H1 (cell line): ENCODE results near the gene CISH. TPM values are rescaled to one million over a fixed set of nuclear protein-coding genes. Genes with fewer than 3 reads are reported as not detected.

ENCODE experiments used
- CTCF ChIP-seq, 3 experiments: IDR thresholded peaks; 1 replicate in 2 of 3; 2 replicates in 1 of 3; pipeline versions ENCODE4 v1.5.1 to v1.6.1; 2011; ENCODE audit warnings: low read length in 3 of 3, mild to moderate bottlenecking in 3 of 3, inconsistent platforms in 2 of 3, low read depth in 1 of 3, moderate library complexity in 1 of 3; ENCODE audit not compliant: insufficient read depth in 1 of 3; ENCODE audit errors: control extremely low read depth in 1 of 3
- E2F6 ChIP-seq: IDR thresholded peaks from 2 replicates; pipeline ENCODE4 v1.6.1; 2012; ENCODE audit warnings: inconsistent platforms
- EGR1 ChIP-seq: IDR thresholded peaks from 2 replicates; pipeline ENCODE4 v1.6.1; 2011; ENCODE audit warnings: low read depth, low read length, borderline replicate concordance
- GABPA ChIP-seq: IDR thresholded peaks from 2 replicates; pipeline ENCODE4 v1.6.1; 2011; ENCODE audit warnings: mild to moderate bottlenecking, low read length, moderate library complexity, borderline replicate concordance; ENCODE audit not compliant: insufficient read depth
- GTF2F1 ChIP-seq: IDR thresholded peaks from 2 replicates; pipeline ENCODE4 v1.6.1; 2012; ENCODE audit warnings: low read depth, low read length, improper control_type of control experiment, borderline replicate concordance
- HDAC2 ChIP-seq, 2 experiments: fragments of 300-600 bp in 1 of 2; sonication (generic) in 1 of 2; IDR thresholded peaks; 2 replicates each; pipeline ENCODE4 v1.6.1; 2011 to 2012; ENCODE audit warnings: low read depth in 2 of 2, low read length in 2 of 2, mild to moderate bottlenecking in 2 of 2, moderate library complexity in 2 of 2, borderline replicate concordance in 1 of 2, inconsistent platforms in 1 of 2
- KDM4A ChIP-seq: IDR thresholded peaks from one replicate; pipeline ENCODE4 v1.7.1; 2012; ENCODE audit warnings: low read depth, mild to moderate bottlenecking, moderate library complexity, low read length, inconsistent platforms; ENCODE audit not compliant: severe bottlenecking
- NANOG ChIP-seq: IDR thresholded peaks from 2 replicates; pipeline ENCODE4 v1.6.1; 2011; ENCODE audit warnings: low read length, low read depth, mild to moderate bottlenecking, inconsistent platforms; ENCODE audit not compliant: insufficient read depth, poor library complexity, severe bottlenecking
- PHF8 ChIP-seq: fragments of 200-600 bp; sonication (generic); conservative IDR thresholded peaks from 2 replicates; pipeline ENCODE4 v1.7.1; 2012; ENCODE audit warnings: low read depth, mild to moderate bottlenecking, inconsistent platforms, low read length, moderate library complexity
- RAD21 ChIP-seq, 2 experiments: IDR thresholded peaks in 1 of 2; conservative IDR thresholded peaks in 1 of 2; 2 replicates each; pipeline ENCODE4 v1.6.1; 2011; ENCODE audit warnings: low read depth in 2 of 2, low read length in 2 of 2, improper control_type of control experiment in 1 of 2, inconsistent platforms in 1 of 2, mild to moderate bottlenecking in 1 of 2, moderate library complexity in 1 of 2
- RFX5 ChIP-seq: IDR thresholded peaks from 2 replicates; pipeline ENCODE4 v1.6.1; 2011; ENCODE audit warnings: low read depth, low read length, improper control_type of control experiment, borderline replicate concordance
- RNF2 ChIP-seq: fragments of 200-900, 300-1000 bp; sonication (generic); IDR thresholded peaks from 2 replicates; pipeline ENCODE4 v1.7.1; 2016; ENCODE audit warnings: borderline replicate concordance, low read depth, mild to moderate bottlenecking, antibody characterized with exemption, low read length; ENCODE audit not compliant: poor library complexity, severe bottlenecking; ENCODE audit errors: missing control alignments
- RXRA ChIP-seq: IDR thresholded peaks from 2 replicates; pipeline ENCODE4 v1.6.1; 2011; ENCODE audit warnings: low read depth, mild to moderate bottlenecking, low read length, moderate library complexity; ENCODE audit not compliant: insufficient read depth
- SIRT6 ChIP-seq: IDR thresholded peaks from one replicate; pipeline ENCODE4 v1.7.1; 2012; ENCODE audit warnings: low read length, inconsistent platforms
- SP1 ChIP-seq: IDR thresholded peaks from 2 replicates; pipeline ENCODE4 v1.6.1; 2011; ENCODE audit warnings: low read depth, low read length
- TAF1 ChIP-seq: IDR thresholded peaks from 2 replicates; pipeline ENCODE4 v1.6.1; 2011; ENCODE audit warnings: mild to moderate bottlenecking, low read depth, low read length
- TAF7 ChIP-seq: optimal IDR thresholded peaks from 2 replicates; pipeline ENCODE3; 2011; ENCODE audit warnings: low read depth, mild to moderate bottlenecking, inconsistent platforms, low read length, moderate library complexity, borderline replicate concordance
- TBP ChIP-seq: IDR thresholded peaks from 2 replicates; pipeline ENCODE4 v1.6.1; 2011; ENCODE audit warnings: low read depth, low read length, improper control_type of control experiment
- polyA plus RNA-seq, 7 experiments: library from polyadenylated mRNA; depleted of rRNA in 3 of 7; stranded (reverse) in 5 of 7; unstranded in 2 of 7; fragments of >200 nt in 5 of 7; fragments of 200-250 nt in 2 of 7; gene quantifications; 1 replicate in 5 of 7; 2 replicates in 1 of 7; 4 replicates in 1 of 7; pipeline versions ENCODE4 v1.2.1 to v1.2.3, GENCODE V29; 2011 to 2013; ENCODE audit warnings: missing spikeins in 2 of 7, mixed read lengths in 2 of 7
- total RNA-seq: library from RNA; stranded (reverse); fragmentation: NEBNext Ultra II Directional; extraction: Animal tissue kit (Norgen Biotek cat#: 25700); gene quantifications from 2 replicates; pipeline ENCODE4 v1.2.1, GENCODE V29; 2021

Gene CISH
- total and polyA plus RNA-seq, 2 of the 8 experiments (the other 6 are each of a cell fraction or from before 2014, with no cell fraction given) = 1.9 to 2.2 TPM

DNA sequence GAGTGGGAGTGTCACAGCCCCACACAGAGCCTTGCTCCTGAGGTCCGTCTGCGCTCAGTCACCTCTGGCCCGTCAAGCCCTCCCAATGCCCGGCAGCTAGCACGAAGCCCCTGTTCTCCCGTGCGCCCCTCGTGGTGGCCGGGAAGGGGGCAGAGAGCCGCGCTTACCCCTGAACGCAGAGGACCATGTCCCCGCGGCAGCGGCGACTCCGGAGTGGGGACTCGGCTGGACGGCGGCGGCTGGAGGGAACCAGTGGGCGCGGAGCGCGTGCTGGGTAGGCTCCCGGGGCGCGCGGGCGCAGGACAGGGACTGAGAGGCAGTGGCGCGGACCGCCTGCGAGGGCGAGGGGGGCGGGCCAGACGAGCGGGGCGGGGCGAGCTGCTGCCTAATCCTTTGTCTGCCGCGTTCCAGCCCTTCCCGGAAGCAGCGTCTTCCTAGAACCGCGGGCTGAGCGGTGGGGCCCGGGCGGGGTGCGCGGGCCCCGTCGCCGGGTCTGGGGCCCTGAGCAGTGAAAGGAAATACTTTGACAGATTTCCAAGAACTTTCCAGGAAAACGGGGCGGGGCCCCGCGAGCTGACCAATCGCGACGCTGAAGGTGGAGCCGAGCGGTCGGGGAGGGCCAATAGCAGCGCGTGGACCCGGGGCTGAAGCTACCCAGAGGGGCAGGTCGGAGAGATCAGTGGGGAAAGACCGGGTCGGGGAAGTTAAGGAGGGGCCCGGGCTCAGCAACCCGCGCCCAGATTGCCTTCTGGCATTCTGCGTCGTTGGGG, at the start of gene CISH (continued):
- TF ChIP-seq CTCF (IDR thresholded peaks at IDR 0.05; ENCODE audit: control extremely low read depth in 1 of 3, insufficient read depth in 1 of 3, low read depth in 1 of 3, low read length in 3 of 3) (peak in 2 of 3 experiments; percentile 63 to 81; a peak in 3 of 4 replicates), PHF8 (peak; percentile 49; the same call in 1 of the 2 replicates), TAF1 (peak; percentile 51; the same call in 1 of the 2 replicates), GABPA (peak; percentile 46; the same call in 1 of the 2 replicates), RFX5 (no peak), TAF7 (no peak), GTF2F1 (no peak), RXRA (no peak), RAD21 (IDR thresholded peaks at IDR 0.05 in 1 of 2, conservative IDR thresholded peaks at IDR 0.05 in 1 of 2; ENCODE audit: low read depth in 2 of 2, low read length in 2 of 2) (peak; percentile 30 to 46; a peak in 2 of 4 replicates), HDAC2 (IDR thresholded peaks at IDR 0.05; ENCODE audit: borderline replicate concordance in 1 of 2, low read depth in 2 of 2, low read length in 2 of 2) (no peak), TBP (0 out of 2 replicates have a peak, but pooled peaks have one; percentile 1), E2F6 (peak; percentile 95), SP1 (peak; percentile 70; the same call in 1 of the 2 replicates), SIRT6 (no peak), KDM4A (peak; percentile 87), NANOG (no peak), RNF2 (no peak), EGR1 (no peak)
